GM12878 (cell line): ENCODE data around the gene SNX30.

Experiments
- CBX3 ChIP-seq: fragments of 200-600 bp; sonication (generic); IDR thresholded peaks from 2 replicates; pipeline ENCODE4 v1.6.1; 2016; ENCODE audit warnings: low read depth, borderline replicate concordance
- CTCF ChIP-seq, 3 experiments: IDR thresholded peaks in 2 of 3; conservative IDR thresholded peaks in 1 of 3; 2 replicates each; pipeline ENCODE4 v1.5.1; 2011; ENCODE audit warnings: low read depth in 3 of 3, low read length in 3 of 3, mild to moderate bottlenecking in 3 of 3, control low read depth in 2 of 3, moderate library complexity in 2 of 3, inconsistent platforms in 1 of 3, mixed read lengths in 1 of 3; ENCODE audit not compliant: control insufficient read depth in 2 of 3, insufficient read depth in 1 of 3; ENCODE audit errors: extremely low read depth in 1 of 3
- EP300 ChIP-seq, 2 experiments: fragments of 150-350 bp in 1 of 2; IDR thresholded peaks; 2 replicates each; pipeline ENCODE4 v1.6.1; 2011 to 2012; ENCODE audit warnings: low read depth in 2 of 2, low read length in 2 of 2, borderline replicate concordance in 1 of 2, improper control_type of control experiment in 1 of 2, inconsistent platforms in 1 of 2; ENCODE audit not compliant: control insufficient read depth in 1 of 2
- HDAC2 ChIP-seq: fragments of 200-600 bp; sonication (generic); IDR thresholded peaks from 2 replicates; pipeline ENCODE4 v1.6.1; 2017
- IKZF1 ChIP-seq: fragments of 450-650 bp; conservative IDR thresholded peaks from 2 replicates; pipeline ENCODE4 v1.6.1; 2017; ENCODE audit warnings: antibody characterized with exemption, mild to moderate bottlenecking
- JUND ChIP-seq: IDR thresholded peaks from 2 replicates; pipeline ENCODE4 v1.6.1; 2012; ENCODE audit warnings: low read depth, mild to moderate bottlenecking, low read length, improper control_type of control experiment, moderate library complexity
- MEF2A ChIP-seq: IDR thresholded peaks from 2 replicates; pipeline ENCODE4 v1.6.1; 2011; ENCODE audit warnings: low read depth, mild to moderate bottlenecking, low read length, moderate library complexity; ENCODE audit not compliant: insufficient read depth
- NFYB ChIP-seq: IDR thresholded peaks from 2 replicates; pipeline ENCODE4 v1.6.1; 2011; ENCODE audit warnings: low read depth, mild to moderate bottlenecking, low read length, improper control_type of control experiment, moderate library complexity; ENCODE audit not compliant: insufficient read depth
- PKNOX1 ChIP-seq: fragments of 450-650 bp; IDR thresholded peaks from 2 replicates; pipeline ENCODE4 v1.6.1; 2016; ENCODE audit warnings: mild to moderate bottlenecking
- POLR2A ChIP-seq: IDR thresholded peaks from 2 replicates; pipeline ENCODE4 v1.6.1; 2011; ENCODE audit warnings: low read depth, mild to moderate bottlenecking, low read length
- POLR2AphosphoS5 ChIP-seq: IDR thresholded peaks from 2 replicates; pipeline ENCODE4 v1.6.1; 2011; ENCODE audit warnings: mild to moderate bottlenecking, low read length, inconsistent platforms
- SUZ12 ChIP-seq: fragments of 200-600 bp; sonication (generic); IDR thresholded peaks from one replicate; pipeline ENCODE4 v1.6.1; 2018; ENCODE audit warnings: antibody characterized with exemption, mild to moderate bottlenecking; ENCODE audit not compliant: unreplicated experiment
- ZBED1 ChIP-seq: IDR thresholded peaks from 2 replicates; pipeline ENCODE4 v1.6.1; 2016; ENCODE audit warnings: borderline replicate concordance

DNA sequence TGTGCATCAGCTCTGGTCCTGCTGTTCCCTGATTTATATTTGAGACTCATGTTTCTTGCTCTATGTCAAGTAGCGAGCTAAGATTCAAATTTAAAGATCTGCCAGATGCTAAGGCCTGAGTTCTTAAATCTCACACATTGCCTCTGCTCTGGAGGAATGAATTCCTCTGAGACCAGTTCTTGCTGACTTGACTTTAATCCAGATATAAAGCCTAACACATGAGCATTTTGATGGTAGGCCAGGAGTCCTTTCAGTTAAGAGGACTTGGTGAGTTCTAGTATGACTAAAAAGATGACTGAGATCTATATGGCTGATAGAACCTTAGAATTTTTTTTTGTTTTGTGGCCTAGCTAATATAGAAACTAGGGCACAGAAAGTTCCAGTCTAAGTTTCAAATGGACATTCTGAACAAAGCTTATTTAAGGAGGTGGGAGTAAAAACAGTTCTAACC lies 31.3 kb upstream of the SNX30 start:
- no peak for TF ChIP-seq JUND
- TF ChIP-seq POLR2AphosphoS5 = no peak
- TF ChIP-seq CBX3 = no peak
- no peak for TF ChIP-seq SUZ12
- no peak for TF ChIP-seq CTCF (IDR thresholded peaks at IDR 0.05 in 2 of 3, conservative IDR thresholded peaks at IDR 0.05 in 1 of 3; ENCODE audit: control insufficient read depth in 2 of 3, extremely low read depth in 1 of 3, insufficient read depth in 1 of 3, low read depth in 3 of 3, low read length in 3 of 3)
- TF ChIP-seq POLR2A = no peak
- TF ChIP-seq PKNOX1 = no peak
- no peak for TF ChIP-seq HDAC2
- TF ChIP-seq MEF2A = no peak
- TF ChIP-seq NFYB = no peak
- TF ChIP-seq EP300 (IDR thresholded peaks at IDR 0.05; ENCODE audit: borderline replicate concordance in 1 of 2, control insufficient read depth in 1 of 2, low read depth in 2 of 2, low read length in 2 of 2) = no peak
- TF ChIP-seq IKZF1 = no peak
- no peak for TF ChIP-seq ZBED1
